HCT116 (cell line): ENCODE data around the gene PKP1. TPM values are rescaled to one million over a fixed set of nuclear protein-coding genes. Genes with fewer than 3 reads are reported as not detected.

Source experiments
- ATAC-seq: fragments of 200-7000 bp; cut with Tn5 transposase; 2 replicates; pipeline ENCODE4 v1.9.1; 2020; ENCODE audit warnings: mild to moderate bottlenecking, moderate library complexity
- BruUV-seq: library from RNA; stranded (reverse); fragments of 400-500 nt; replicated peaks from 2 replicates; lab custom pipeline; 2021; lab: Mats Ljungman, UMichigan
- CTCF ChIA-PET: fragments of 300-600 bp; sonication (Branson Sonifier 250); formaldehyde crosslinking; loops from one replicate; lab custom pipeline; 2021; ENCODE audit warnings: antibody characterized with exemption; lab: Charles Lee
- POLR2A ChIA-PET: fragments of 300-600, 350-600 bp; sonication (Branson Sonifier 250); formaldehyde crosslinking; loops from one replicate; lab custom pipeline; 2021; ENCODE audit warnings: antibody characterized with exemption; lab: Charles Lee
- RAD21 ChIA-PET, 2 experiments: fragments of 300-600 bp; sonication (Branson Sonifier 250); formaldehyde crosslinking; loops; one replicate each; lab custom pipeline; 2023; ENCODE audit warnings: low total read pairs in 2 of 2; ENCODE audit not compliant: uncharacterized antibody in 2 of 2, unreplicated experiment in 2 of 2, low non-redundant PET in 1 of 2; lab: Charles Lee
- DNase-seq: peaks from one replicate; pipeline ENCODE4 v3.0.0-alpha.2; 2010; ENCODE audit warnings: low read depth, low spot score
- H2AFZ ChIP-seq: fragments of 200-600 bp; shearing (Covaris generic), sonication (generic); 2 replicates; pipeline ENCODE4 v1.6.1; 2017; ENCODE audit warnings: low read depth, mixed run types, mixed read lengths, antibody characterized with exemption, low read length; ENCODE audit not compliant: poor library complexity, severe bottlenecking
- H3K27ac ChIP-seq: 2 replicates; pipeline ENCODE4 v1.5.1; 2012; ENCODE audit warnings: low read depth, low read length
- H3K27me3 ChIP-seq: fragments of 200-600 bp; sonication (generic); 2 replicates; pipeline ENCODE4 v1.6.1; 2016; ENCODE audit warnings: mixed run types, low read length, mixed read lengths; ENCODE audit not compliant: insufficient read depth
- H3K36me3 ChIP-seq, 2 experiments: fragments of 200-500 bp in 1 of 2; fragments of 200-600 bp in 1 of 2; sonication (Bioruptor generic) in 1 of 2; sonication (generic) in 1 of 2; 2 replicates each; pipeline versions ENCODE4 v1.5.1 to v1.6.1; 2014 to 2016; ENCODE audit warnings: low read length in 2 of 2, inconsistent platforms in 1 of 2, mixed read lengths in 1 of 2, mixed run types in 1 of 2; ENCODE audit not compliant: insufficient read depth in 2 of 2, control insufficient read depth in 1 of 2
- H3K4me1 ChIP-seq, 2 experiments: fragments of 200-600 bp in 1 of 2; sonication (generic) in 1 of 2; 2 replicates each; pipeline versions ENCODE4 v1.5.1 to v1.6.1; 2012 to 2017; ENCODE audit warnings: low read length in 2 of 2, inconsistent platforms in 1 of 2, mild to moderate bottlenecking in 1 of 2, mixed read lengths in 1 of 2, mixed run types in 1 of 2, moderate library complexity in 1 of 2; ENCODE audit not compliant: insufficient read depth in 2 of 2, control insufficient read depth in 1 of 2
- H3K4me2 ChIP-seq: fragments of 200-600 bp; sonication (generic); 2 replicates; pipeline ENCODE4 v1.6.1; 2017; ENCODE audit warnings: mixed run types, low read length, mixed read lengths
- H3K4me3 ChIP-seq, 2 experiments: fragments of 200-600 bp in 1 of 2; sonication (generic) in 1 of 2; replicated peaks in 1 of 2; 2 replicates each; pipeline ENCODE4 v1.5.1; 2011 to 2016; ENCODE audit warnings: low read length in 2 of 2, control low read depth in 1 of 2, low read depth in 1 of 2, mild to moderate bottlenecking in 1 of 2, mixed read lengths in 1 of 2, mixed run types in 1 of 2
- H3K79me2 ChIP-seq: fragments of 200-600 bp; sonication (generic); 2 replicates; pipeline ENCODE4 v1.6.1; 2017; ENCODE audit warnings: mild to moderate bottlenecking, mixed run types, low read length, moderate library complexity, mixed read lengths; ENCODE audit not compliant: insufficient read depth
- H3K9ac ChIP-seq: fragments of 200-600 bp; sonication (generic); 2 replicates; pipeline ENCODE4 v1.6.1; 2016; ENCODE audit warnings: low read length, mixed read lengths
- H3K9me2 ChIP-seq: fragments of 200-600 bp; sonication (generic), shearing (Covaris generic); 2 replicates; pipeline ENCODE4 v1.6.1; 2017; ENCODE audit warnings: mixed run types, mild to moderate bottlenecking, moderate library complexity; ENCODE audit not compliant: insufficient read depth
- H3K9me3 ChIP-seq, 2 experiments: fragments of 200-500 bp in 1 of 2; fragments of 200-600 bp in 1 of 2; sonication (Bioruptor generic) in 1 of 2; sonication (generic) in 1 of 2; 2 replicates each; pipeline ENCODE4 v1.6.1; 2014 to 2017; ENCODE audit warnings: low read length in 2 of 2, mixed read lengths in 2 of 2, inconsistent platforms in 1 of 2, low read depth in 1 of 2, mild to moderate bottlenecking in 1 of 2, mixed run types in 1 of 2, moderate library complexity in 1 of 2; ENCODE audit not compliant: control insufficient read depth in 1 of 2, insufficient read depth in 1 of 2
- H4K20me1 ChIP-seq: fragments of 200-600 bp; sonication (generic), shearing (Covaris generic); 2 replicates; pipeline ENCODE4 v1.6.1; 2017; ENCODE audit warnings: mixed run types, mild to moderate bottlenecking, moderate library complexity; ENCODE audit not compliant: insufficient read depth
- ATF3 ChIP-seq: IDR thresholded peaks from 2 replicates; pipeline ENCODE4 v1.6.1; 2012
- CBX3 ChIP-seq: IDR thresholded peaks from 2 replicates; pipeline ENCODE4 v1.6.1; 2012; ENCODE audit warnings: low read depth
- CTCF ChIP-seq, 3 experiments: fragments of 200-600 bp in 1 of 3; sonication (generic) in 1 of 3; IDR thresholded peaks in 2 of 3; conservative IDR thresholded peaks in 1 of 3; 2 replicates each; pipeline ENCODE4 v1.5.1; 2012 to 2017; ENCODE audit warnings: low read depth in 2 of 3, low read length in 2 of 3, antibody characterized with exemption in 1 of 3, borderline replicate concordance in 1 of 3, control low read depth in 1 of 3, mild to moderate bottlenecking in 1 of 3, mixed read lengths in 1 of 3, mixed run types in 1 of 3, moderate library complexity in 1 of 3; ENCODE audit not compliant: insufficient read depth in 1 of 3
- EGR1 ChIP-seq: IDR thresholded peaks from 2 replicates; pipeline ENCODE4 v1.6.1; 2012; ENCODE audit warnings: low read depth
- EZH2 ChIP-seq: fragments of 200-600 bp; sonication (generic); IDR thresholded peaks from 2 replicates; pipeline ENCODE4 v1.6.1; 2017; ENCODE audit warnings: antibody characterized with exemption, mixed run types
- RAD21 ChIP-seq: IDR thresholded peaks from 2 replicates; pipeline ENCODE4 v1.6.1; 2012; ENCODE audit warnings: low read depth, mild to moderate bottlenecking
- SRF ChIP-seq: IDR thresholded peaks from 2 replicates; pipeline ENCODE4 v1.6.1; 2012; ENCODE audit warnings: low read depth
- TCF7L2 ChIP-seq: IDR thresholded peaks from 2 replicates; pipeline ENCODE4 v1.7.0; 2011; ENCODE audit warnings: borderline replicate concordance, inconsistent platforms; ENCODE audit not compliant: insufficient read depth, insufficient read length; ENCODE audit errors: extremely low read depth
- ZFX ChIP-seq: fragments of 450-650 bp; IDR thresholded peaks from 2 replicates; pipeline ENCODE4 v1.6.1; 2017
- intact Hi-C: fragments of 100-400 bp; cut with micrococcal nuclease; formaldehyde crosslinking; loops from 2 replicates; pipeline ENCODE4 v1.10.0; 2022
- total RNA-seq: library from RNA; stranded (reverse); gene quantifications from one replicate; pipeline ENCODE4 v1.2.1, GENCODE V29; 2021; ENCODE audit not compliant: unreplicated experiment
- TF ChIP-seq, protein P1 (sequence below): IDR thresholded peaks from 2 replicates; pipeline ENCODE4 v1.6.1; 2012; ENCODE audit warnings: low read depth

PKP1 gene
- total RNA-seq, 1 experiment from 2014 or later, result 0.07 TPM

GRCh38 chr1:201353186-201353940 is 70.1 kb downstream of the PKP1 start:
- intact Hi-C loops, result no loop called here
- no peak for DNase-seq
- ChIA-PET POLR2A (no interaction called here), RAD21 (no interaction called here), CTCF (no interaction called here)
- TF ChIP-seq SRF (no peak), TCF7L2 (no peak), RAD21 (no peak), EZH2 (no peak), CBX3 (no peak)
- ATAC-seq, result no peak
- H3K4me3 ChIP-seq, result no peak overlapping the region
- peaks cover 12% of the 10 kb centered on the region; the same call in 1 of the 2 replicates for H3K27me3 ChIP-seq
- H3K27ac ChIP-seq, result no peak overlapping the region
- BruUV-seq, result no TSS peak
- H3K9me3 ChIP-seq, result no peaks in the 10 kb centered on the region
- no peaks in the 10 kb centered on the region for H3K79me2 ChIP-seq
- H4K20me1 ChIP-seq, result no peaks in the 10 kb centered on the region
- H3K36me3 ChIP-seq, result no peaks in the 10 kb centered on the region
- H3K9ac ChIP-seq, result no peak overlapping the region
- no peak overlapping the region for H2AFZ ChIP-seq
- H3K9me2 ChIP-seq, result no peaks in the 10 kb centered on the region
- no peaks in the 10 kb centered on the region; a peak in 1 of 4 replicates for H3K4me1 ChIP-seq
- no peak overlapping the region for H3K4me2 ChIP-seq

GRCh38 chr1:201354151-201354900 is 71.0 kb downstream of the PKP1 start:
- H2AFZ ChIP-seq, result no peak overlapping the region
- no peaks in the 10 kb centered on the region for H3K79me2 ChIP-seq
- no peaks in the 10 kb centered on the region for H3K36me3 ChIP-seq
- H3K4me1 ChIP-seq, result no peaks in the 10 kb centered on the region; a peak in 1 of 4 replicates
- H3K27ac ChIP-seq, result no peak overlapping the region
- CTCF ChIA-PET, result no interaction called here
- no peaks in the 10 kb centered on the region for H3K9me3 ChIP-seq
- intact Hi-C loops, result no loop called here
- H3K27me3 ChIP-seq, result peaks cover 12% of the 10 kb centered on the region; the same call in 1 of the 2 replicates
- POLR2A ChIA-PET, result no interaction called here
- RAD21 ChIA-PET, result no interaction called here
- H3K4me3 ChIP-seq, result no peak overlapping the region
- ATAC-seq (no peak), DNase-seq (no peak)
- H4K20me1 ChIP-seq, result no peaks in the 10 kb centered on the region
- H3K4me2 ChIP-seq, result no peak overlapping the region
- no TSS peak for BruUV-seq
- no peaks in the 10 kb centered on the region for H3K9me2 ChIP-seq
- H3K9ac ChIP-seq, result no peak overlapping the region
- TF ChIP-seq EGR1 (no peak), CTCF (IDR thresholded peaks at IDR 0.05 in 2 of 3, conservative IDR thresholded peaks at IDR 0.05 in 1 of 3; ENCODE audit: borderline replicate concordance in 1 of 3, insufficient read depth in 1 of 3, low read depth in 2 of 3, low read length in 2 of 3) (no peak), ATF3 (no peak), ZFX (no peak)
- TF ChIP-seq, protein P1, sequence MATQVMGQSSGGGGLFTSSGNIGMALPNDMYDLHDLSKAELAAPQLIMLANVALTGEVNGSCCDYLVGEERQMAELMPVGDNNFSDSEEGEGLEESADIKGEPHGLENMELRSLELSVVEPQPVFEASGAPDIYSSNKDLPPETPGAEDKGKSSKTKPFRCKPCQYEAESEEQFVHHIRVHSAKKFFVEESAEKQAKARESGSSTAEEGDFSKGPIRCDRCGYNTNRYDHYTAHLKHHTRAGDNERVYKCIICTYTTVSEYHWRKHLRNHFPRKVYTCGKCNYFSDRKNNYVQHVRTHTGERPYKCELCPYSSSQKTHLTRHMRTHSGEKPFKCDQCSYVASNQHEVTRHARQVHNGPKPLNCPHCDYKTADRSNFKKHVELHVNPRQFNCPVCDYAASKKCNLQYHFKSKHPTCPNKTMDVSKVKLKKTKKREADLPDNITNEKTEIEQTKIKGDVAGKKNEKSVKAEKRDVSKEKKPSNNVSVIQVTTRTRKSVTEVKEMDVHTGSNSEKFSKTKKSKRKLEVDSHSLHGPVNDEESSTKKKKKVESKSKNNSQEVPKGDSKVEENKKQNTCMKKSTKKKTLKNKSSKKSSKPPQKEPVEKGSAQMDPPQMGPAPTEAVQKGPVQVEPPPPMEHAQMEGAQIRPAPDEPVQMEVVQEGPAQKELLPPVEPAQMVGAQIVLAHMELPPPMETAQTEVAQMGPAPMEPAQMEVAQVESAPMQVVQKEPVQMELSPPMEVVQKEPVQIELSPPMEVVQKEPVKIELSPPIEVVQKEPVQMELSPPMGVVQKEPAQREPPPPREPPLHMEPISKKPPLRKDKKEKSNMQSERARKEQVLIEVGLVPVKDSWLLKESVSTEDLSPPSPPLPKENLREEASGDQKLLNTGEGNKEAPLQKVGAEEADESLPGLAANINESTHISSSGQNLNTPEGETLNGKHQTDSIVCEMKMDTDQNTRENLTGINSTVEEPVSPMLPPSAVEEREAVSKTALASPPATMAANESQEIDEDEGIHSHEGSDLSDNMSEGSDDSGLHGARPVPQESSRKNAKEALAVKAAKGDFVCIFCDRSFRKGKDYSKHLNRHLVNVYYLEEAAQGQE, result no peak
